ENCODE data around the gene WNT4.

Gene WNT4

GRCh38 chr1:22143065-22144033 lies at the start of gene WNT4:
TSS of gene WNT4 (minus strand) at chr1:22143097. CDS start at chr1:22142922, 175 bp downstream.
- in situ Hi-C loops (cut with HindIII; ENCODE audit: low sequenced_read_pairs), result no loop called here

GRCh38 chr1:22190731-22191130 lies 47.8 kb upstream of the WNT4 start:
- in situ Hi-C loops (cut with HindIII; ENCODE audit: low sequenced_read_pairs), result loop anchor here (10.0 kb wide), 1 partner anchor 124 kb away; no protein-coding TSS in a partner anchor

DNA sequence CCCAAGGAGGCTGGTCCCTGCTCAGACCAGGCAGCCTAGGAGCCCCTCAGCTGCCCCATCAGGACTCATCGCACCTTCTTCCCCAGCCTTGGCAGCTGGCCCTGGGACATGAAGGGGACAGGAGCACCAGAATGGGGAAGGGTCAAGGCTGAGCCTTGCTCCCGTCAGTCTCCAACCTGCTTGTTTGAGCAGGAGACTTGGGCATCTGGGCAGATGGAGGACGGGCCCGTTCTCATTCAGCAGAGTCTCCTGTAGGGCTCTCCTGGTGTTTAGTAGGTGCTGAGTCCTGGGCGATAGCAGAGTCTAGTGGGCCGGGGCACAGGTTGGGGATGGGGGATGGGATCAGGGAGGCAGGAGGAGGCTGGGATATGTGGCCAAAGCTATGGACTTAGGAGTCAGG lies 47.4 kb upstream of the WNT4 start:
- in situ Hi-C loops (cut with HindIII; ENCODE audit: low sequenced_read_pairs), result loop anchor here (10.0 kb wide), 1 partner anchor 125 kb away; no protein-coding TSS in a partner anchor

DNA sequence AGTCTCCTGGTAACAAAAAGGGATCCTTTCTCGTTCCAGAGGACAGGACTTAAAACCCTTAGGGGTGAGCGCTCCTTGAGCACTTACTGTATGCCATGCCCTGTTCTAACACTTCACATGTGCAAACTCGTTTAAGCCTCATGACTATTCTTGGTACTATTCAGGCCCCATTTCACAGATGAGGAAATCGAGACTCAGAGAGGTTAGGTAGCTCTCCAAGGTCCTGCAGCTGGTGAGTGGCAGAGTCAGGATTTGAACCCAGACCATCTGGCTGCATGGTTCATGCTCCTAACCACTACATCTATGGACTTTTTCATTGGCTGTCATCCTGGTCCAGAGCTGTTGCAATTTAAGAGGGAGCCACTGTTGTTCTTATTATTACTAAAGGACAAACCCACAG lies 46.7 kb upstream of the WNT4 start:
- in situ Hi-C loops (cut with HindIII; ENCODE audit: low sequenced_read_pairs), result loop anchor here (10.0 kb wide), 1 partner anchor 125 kb away; no protein-coding TSS in a partner anchor

GRCh38 chr1:22188914-22189313 lies 46.0 kb upstream of the WNT4 start:
- in situ Hi-C loops (cut with HindIII; ENCODE audit: low sequenced_read_pairs), result no loop called here

DNA sequence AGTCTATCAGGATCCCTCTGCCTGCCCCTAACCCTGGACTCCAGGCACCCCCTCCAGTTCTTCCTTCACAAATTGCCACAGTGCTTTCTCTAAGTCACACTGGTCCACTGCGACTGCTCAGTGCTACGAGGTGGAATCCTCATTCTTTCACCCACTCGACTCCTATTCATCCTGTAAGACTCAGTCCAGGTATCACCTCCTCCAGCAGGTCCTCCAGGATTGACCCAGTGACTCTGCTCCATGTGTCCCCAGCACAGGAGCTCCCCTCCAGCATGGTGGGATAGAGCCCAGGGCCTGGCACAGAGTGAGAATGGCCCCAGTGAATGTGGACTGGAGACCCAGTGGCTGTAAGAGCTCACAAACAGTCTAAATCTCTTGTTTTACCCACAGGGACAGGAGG lies 45.5 kb upstream of the WNT4 start:
- in situ Hi-C loops (cut with HindIII; ENCODE audit: low sequenced_read_pairs), result no loop called here

GRCh38 chr1:22186311-22186710 lies 43.4 kb upstream of the WNT4 start:
- in situ Hi-C loops (cut with HindIII; ENCODE audit: low sequenced_read_pairs), result no loop called here

GRCh38 chr1:22184892-22185612 lies 42.2 kb upstream of the WNT4 start:
- in situ Hi-C loops (cut with HindIII; ENCODE audit: low sequenced_read_pairs), result no loop called here

- in situ Hi-C loops (cut with HindIII; ENCODE audit: low sequenced_read_pairs), result no loop called here
These were observed 41.6 kb upstream of the WNT4 start for GRCh38 chr1:22184454-22184853.

- in situ Hi-C loops (cut with HindIII; ENCODE audit: low sequenced_read_pairs), result no loop called here
These were observed 39.8 kb upstream of the WNT4 start for GRCh38 chr1:22182715-22183114.

- in situ Hi-C loops (cut with HindIII; ENCODE audit: low sequenced_read_pairs), result no loop called here
These were observed 36.4 kb upstream of the WNT4 start for GRCh38 chr1:22179197-22179803.

DNA sequence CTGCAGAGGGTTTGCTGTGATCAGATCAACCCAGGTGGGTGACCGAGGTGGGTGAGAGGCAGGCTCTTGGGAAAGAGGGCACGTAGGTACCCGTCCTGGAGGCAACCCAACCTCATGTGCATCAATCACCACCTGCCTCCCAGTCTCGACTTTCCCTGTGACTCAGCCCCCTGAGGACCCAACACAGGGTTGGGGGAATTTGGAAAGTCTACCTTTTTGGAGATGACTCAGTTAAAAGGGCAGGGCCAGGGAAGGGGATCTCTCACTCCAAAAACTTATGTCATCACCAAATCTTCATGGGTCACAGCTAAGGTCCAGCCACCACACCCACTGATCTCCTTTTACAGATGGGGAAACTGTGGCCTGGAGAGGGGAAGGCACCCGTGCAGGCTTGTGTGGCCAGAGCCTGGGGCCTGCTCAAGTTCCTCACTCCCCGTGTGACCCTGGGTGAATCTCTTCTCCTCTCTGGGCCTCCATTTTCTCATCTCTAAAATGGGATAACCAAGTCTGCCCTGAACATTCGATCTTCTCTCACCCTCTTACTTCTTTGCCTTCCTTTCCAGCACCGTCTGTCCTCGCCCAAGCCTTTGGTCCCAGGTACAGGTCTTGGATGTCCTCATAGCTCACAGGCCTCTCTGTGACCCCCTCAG lies 34.6 kb upstream of the WNT4 start:
- in situ Hi-C loops (cut with HindIII; ENCODE audit: low sequenced_read_pairs), result no loop called here

DNA sequence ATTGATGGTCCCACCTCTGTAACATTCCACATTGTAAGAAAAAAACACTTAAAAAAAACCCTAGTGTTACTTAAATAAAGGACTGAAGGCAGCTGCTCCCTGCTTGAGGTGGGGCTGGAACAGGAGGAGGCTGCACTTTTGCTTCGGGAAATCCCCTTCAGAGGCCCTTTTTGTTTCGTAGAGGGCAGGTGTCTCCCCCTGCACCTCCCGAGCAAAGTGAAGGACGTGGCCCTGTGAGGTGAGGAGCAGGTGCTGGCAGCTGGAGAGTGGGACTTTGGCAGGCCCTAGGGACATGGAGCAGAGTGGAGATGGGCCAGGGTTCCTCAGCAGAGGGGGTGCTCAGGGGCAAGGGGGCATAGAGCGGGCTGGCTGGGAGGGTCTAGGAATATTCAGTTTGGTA lies 33.4 kb upstream of the WNT4 start:
- in situ Hi-C loops (cut with HindIII; ENCODE audit: low sequenced_read_pairs), result no loop called here

DNA sequence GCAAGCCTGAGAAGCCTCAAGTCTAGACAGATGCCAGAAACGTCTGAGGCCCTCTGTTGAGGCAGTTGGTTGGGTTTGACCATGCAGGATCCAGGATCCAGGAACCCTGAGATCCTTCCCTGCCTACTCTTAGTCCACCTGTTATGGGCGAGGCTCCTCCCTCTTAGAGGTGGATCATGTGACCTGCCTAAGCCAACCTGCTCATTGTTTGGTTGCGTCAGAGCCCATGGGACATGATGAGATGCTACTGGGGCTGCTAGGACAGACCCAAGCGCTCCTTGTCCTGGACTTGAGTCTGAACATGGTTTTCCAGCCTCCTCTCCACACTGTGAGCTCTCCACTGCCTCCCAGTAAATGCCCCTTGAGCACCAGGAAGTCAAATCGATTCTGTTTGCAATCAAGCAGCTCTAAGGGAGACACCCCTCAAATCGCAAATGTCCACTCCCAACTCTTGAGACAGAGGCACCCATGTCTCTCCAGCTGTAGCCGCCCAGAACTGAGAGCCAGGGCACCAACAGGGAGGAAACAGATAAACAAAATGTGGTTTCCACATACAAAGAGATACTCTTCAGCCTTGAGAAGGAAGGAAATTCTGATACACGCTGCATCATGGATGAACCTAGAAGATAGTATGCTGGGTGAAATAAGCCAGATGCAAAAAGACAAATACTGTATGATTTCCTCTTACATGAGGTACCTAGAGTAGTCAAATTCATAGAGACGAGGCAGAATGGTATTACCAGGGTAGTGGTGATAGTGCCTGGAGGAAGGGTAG lies 31.7 kb upstream of the WNT4 start:
- in situ Hi-C loops (cut with HindIII; ENCODE audit: low sequenced_read_pairs), result no loop called here

DNA sequence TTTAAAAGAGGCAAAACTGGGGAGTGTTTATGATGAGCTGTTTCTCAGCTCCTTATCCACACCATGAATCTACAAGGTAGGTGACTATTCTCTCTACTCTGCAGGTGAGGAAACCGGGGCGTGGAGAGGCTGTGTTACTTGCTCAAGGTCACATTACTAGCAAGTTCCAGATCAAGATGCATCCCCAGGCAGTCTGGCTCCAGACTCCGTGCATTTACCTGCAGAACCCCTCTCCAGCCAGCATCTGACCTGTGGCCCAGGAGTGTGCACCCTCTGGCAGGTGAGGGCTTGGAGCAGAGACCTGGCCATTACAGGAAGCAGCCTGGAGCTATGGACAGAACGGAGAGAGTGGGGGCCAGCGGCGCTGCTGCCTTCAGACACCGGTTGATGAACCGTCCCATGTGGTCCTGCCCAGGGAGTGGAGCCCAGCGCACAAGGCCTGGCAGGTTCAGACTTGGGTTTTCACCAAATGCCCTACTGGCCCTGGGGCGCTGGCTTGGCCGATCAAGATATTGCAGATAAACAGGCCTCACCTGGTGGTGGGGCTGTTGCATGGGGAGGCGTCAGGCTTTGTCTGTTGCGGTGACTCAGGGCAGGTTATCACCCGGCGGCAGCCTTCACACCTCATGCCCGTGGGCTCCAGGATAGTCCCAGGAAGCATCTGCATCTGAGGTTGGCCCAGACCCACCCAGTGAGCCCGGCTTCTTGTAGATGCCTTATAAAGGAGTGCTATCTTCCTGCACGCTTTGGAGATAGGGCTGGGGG lies 29.2 kb upstream of the WNT4 start:
- in situ Hi-C loops (cut with HindIII; ENCODE audit: low sequenced_read_pairs), result no loop called here

DNA sequence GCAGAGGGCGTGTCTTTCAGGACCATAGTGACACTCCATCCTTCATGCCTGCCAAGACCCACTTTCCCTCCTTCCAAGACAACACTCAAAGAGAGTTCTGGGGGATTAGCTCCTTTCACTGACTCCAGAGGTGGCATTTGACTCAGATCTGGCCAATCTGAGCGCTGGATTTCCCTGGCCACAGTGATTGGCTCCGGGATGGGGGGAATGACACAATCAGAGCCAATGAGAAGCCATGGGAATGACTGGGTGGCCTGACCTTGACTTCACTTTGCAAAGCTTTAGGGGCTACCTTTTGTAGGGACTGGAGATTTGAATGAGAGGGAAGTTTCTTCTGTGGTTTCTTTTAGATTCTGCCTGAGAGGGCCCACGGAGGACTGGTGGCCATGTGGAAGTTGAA lies 26.9 kb upstream of the WNT4 start:
- in situ Hi-C loops (cut with HindIII; ENCODE audit: low sequenced_read_pairs), result loop anchor here (10.0 kb wide), 1 partner anchor 205 kb away; no protein-coding TSS in a partner anchor

GRCh38 chr1:22168412-22168973 lies 25.6 kb upstream of the WNT4 start:
- in situ Hi-C loops (cut with HindIII; ENCODE audit: low sequenced_read_pairs), result loop anchor here (10.0 kb wide), 1 partner anchor 206 kb away; no protein-coding TSS in a partner anchor

GRCh38 chr1:22166439-22166838 lies 23.5 kb upstream of the WNT4 start:
- in situ Hi-C loops (cut with HindIII; ENCODE audit: low sequenced_read_pairs), result loop anchor here (10.0 kb wide), 1 partner anchor 208 kb away; no protein-coding TSS in a partner anchor
